ENCODE results near the gene CNGB1. TPM values are rescaled to one million over a fixed set of nuclear protein-coding genes. Genes with fewer than 3 reads are reported as not detected.

Gene CNGB1
- total RNA-seq, 2 experiments from 2014 or later = not detected

DNA sequence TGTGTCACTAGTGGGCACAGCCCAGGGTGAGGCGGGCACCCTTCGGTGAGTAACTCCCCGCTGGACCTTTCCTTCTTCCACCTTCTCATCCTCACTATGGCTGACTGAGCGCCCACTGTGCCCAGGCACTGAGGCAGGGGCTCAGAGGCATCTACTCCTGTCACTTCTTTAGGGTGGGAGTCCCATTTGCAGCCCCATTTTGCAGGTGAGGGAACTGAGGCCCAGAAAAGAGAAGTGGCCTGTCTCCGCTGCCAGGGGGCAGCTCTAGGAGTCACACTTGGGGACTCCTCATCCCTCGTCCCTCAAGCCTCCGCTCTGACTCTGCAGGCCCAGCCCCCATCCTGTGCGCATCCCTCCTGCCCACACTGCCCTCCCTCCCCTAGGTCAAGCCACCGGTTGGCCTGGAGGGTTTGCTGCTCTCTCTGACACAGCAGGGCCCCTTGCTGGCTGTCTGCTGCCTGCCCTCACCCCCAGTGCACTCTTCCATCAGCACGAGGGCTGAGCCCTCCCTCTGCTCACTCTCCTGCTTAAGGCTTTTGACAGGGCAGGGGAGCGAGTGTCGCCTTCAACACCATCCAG, 62.4 kb downstream of the CNGB1 start:
- TF ChIP-seq, protein P1, sequence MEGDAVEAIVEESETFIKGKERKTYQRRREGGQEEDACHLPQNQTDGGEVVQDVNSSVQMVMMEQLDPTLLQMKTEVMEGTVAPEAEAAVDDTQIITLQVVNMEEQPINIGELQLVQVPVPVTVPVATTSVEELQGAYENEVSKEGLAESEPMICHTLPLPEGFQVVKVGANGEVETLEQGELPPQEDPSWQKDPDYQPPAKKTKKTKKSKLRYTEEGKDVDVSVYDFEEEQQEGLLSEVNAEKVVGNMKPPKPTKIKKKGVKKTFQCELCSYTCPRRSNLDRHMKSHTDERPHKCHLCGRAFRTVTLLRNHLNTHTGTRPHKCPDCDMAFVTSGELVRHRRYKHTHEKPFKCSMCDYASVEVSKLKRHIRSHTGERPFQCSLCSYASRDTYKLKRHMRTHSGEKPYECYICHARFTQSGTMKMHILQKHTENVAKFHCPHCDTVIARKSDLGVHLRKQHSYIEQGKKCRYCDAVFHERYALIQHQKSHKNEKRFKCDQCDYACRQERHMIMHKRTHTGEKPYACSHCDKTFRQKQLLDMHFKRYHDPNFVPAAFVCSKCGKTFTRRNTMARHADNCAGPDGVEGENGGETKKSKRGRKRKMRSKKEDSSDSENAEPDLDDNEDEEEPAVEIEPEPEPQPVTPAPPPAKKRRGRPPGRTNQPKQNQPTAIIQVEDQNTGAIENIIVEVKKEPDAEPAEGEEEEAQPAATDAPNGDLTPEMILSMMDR (conservative IDR thresholded peaks at IDR 0.05; ENCODE audit: low read length) = no peak
- no peak for TF ChIP-seq EZH2phosphoT487 (IDR thresholded peaks at IDR 0.05; ENCODE audit: borderline replicate concordance, low read depth, low read length)
- no peaks in the 10 kb centered on the region for H4K20me1 ChIP-seq (ENCODE audit: insufficient read depth, low read length)
- no peak for DNase-seq (ENCODE audit: low spot score)
- ChIA-PET POLR2A (no interaction called here), CTCF (ENCODE audit: unreplicated experiment) (no interaction called here)
- no peak overlapping the region for H3K4me2 ChIP-seq (ENCODE audit: low read length)
- H3K36me3 ChIP-seq (ENCODE audit: insufficient read depth, low read length) = no peaks in the 10 kb centered on the region
- no peaks in the 10 kb centered on the region for H3K9me3 ChIP-seq (ENCODE audit: low read length)
- H3K9me2 ChIP-seq (ENCODE audit: insufficient read depth, low read length) = no peaks in the 10 kb centered on the region
- intact Hi-C loops (cut with micrococcal nuclease; ENCODE audit: unreplicated experiment) = no loop called here
- no peaks in the 10 kb centered on the region for H3K79me2 ChIP-seq (ENCODE audit: insufficient read depth, low read depth, low read length)
- H3K4me3 ChIP-seq (ENCODE audit: low read depth, low read length, poor library complexity, severe bottlenecking) = no peak overlapping the region
- no TSS peak for BruUV-seq (replicated peaks)
- no peak overlapping the region for H2AFZ ChIP-seq (ENCODE audit: low read length)
- no peak overlapping the region for H3K27ac ChIP-seq (ENCODE audit: low read depth, low read length, poor library complexity, severe bottlenecking)
- H3K4me1 ChIP-seq (ENCODE audit: insufficient read depth, low read length, poor library complexity, severe bottlenecking) = no peaks in the 10 kb centered on the region

DNA sequence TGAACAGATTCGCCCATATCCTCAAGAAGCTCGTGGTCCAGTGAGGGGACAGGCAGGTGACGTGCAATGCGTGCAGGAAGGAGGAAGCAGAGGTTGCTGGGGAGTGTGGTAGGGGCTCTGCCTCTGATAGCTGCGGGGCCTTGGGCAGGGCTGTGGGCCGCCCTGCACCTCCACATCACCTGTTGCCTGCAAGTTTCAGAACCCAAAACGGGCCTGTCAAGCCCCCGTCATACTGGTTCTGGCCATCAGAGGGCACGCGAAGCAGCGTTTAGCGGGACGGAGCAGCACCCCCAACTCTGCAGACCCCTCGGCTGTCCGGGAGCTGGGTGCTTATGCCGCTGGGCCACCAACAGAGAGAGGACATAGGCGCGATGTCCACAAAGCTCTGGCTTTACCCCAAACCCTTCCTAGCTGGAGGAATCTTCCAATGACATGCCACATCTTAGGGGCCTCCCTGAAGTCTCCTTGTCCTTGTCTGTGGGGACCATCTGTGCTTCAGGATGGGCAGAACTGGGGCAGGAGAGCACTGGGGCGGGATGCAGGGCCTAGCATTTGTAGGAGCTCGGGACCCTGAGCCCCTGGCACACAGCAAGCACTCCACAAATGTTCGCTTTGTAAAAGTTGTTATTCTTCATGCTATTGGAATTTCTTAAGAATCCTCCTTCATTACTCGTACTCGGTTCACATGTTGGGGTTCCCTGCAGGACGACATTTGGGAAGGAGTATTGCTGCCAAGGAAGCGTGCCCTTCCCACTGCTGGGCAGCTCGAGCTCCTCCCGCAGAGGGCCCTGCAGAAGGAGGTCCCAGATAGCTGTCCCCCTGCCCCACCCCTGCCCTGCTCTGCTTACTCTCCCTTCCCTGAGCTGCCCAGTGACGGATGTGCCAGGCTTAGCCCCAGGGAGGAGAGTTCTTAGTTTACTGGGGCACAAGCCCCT, 64.3 kb downstream of the CNGB1 start:
- Histone ChIP-seq H3K4me2 (ENCODE audit: low read length) (no peak overlapping the region), H3K79me2 (ENCODE audit: insufficient read depth, low read depth, low read length) (no peaks in the 10 kb centered on the region), H3K4me3 (ENCODE audit: low read depth, low read length, poor library complexity, severe bottlenecking) (no peak overlapping the region), H3K9me2 (ENCODE audit: insufficient read depth, low read length) (no peaks in the 10 kb centered on the region), H4K20me1 (ENCODE audit: insufficient read depth, low read length) (no peaks in the 10 kb centered on the region), H3K36me3 (ENCODE audit: insufficient read depth, low read length) (no peaks in the 10 kb centered on the region), H3K9me3 (ENCODE audit: low read length) (no peaks in the 10 kb centered on the region), H3K4me1 (ENCODE audit: insufficient read depth, low read length, poor library complexity, severe bottlenecking) (no peaks in the 10 kb centered on the region), H3K27ac (ENCODE audit: low read depth, low read length, poor library complexity, severe bottlenecking) (no peak overlapping the region), H2AFZ (ENCODE audit: low read length) (no peak overlapping the region)
- intact Hi-C loops (cut with micrococcal nuclease; ENCODE audit: unreplicated experiment) = no loop called here
- POLR2A ChIA-PET = interaction anchor here (0.7 kb wide), 1 partner anchor 358 kb away, joined by 3 read pairs; no protein-coding TSS in a partner anchor
- TF ChIP-seq EZH2phosphoT487 (IDR thresholded peaks at IDR 0.05; ENCODE audit: borderline replicate concordance, low read depth, low read length) = no peak
- TF ChIP-seq, protein P1 (conservative IDR thresholded peaks at IDR 0.05; ENCODE audit: low read length) = peak; percentile 56
- no TSS peak for BruUV-seq (replicated peaks)
- peak; percentile 13 for DNase-seq (ENCODE audit: low spot score)
- CTCF ChIA-PET (ENCODE audit: unreplicated experiment) = interaction anchor here (0.6 kb wide), 2 partner anchors 417 to 903 kb away, joined by 3 to 4 read pairs; no protein-coding TSS in a partner anchor

All from OCI-LY7 (cell line).